GM21723 (cell line): ENCODE data around the gene IFIT2.
"Not testable (repeated sequence)": the region's sequence is repeated elsewhere in the genome, so short reads cannot be mapped to it uniquely, and the experiment has no call there.

ENCODE experiments used
- ATAC-seq: cut with Tn5 transposase; IDR thresholded peaks from one replicate; pipeline ENCODE4 v1.9.1; 2021; ENCODE audit warnings: mild to moderate bottlenecking, moderate library complexity; ENCODE audit not compliant: unreplicated experiment

The IFIT2 gene

GRCh38 chr10:89279421-89279869 is 22.4 kb upstream of the IFIT2 start:
- no peak for ATAC-seq

GRCh38 chr10:89280508-89280907 is 21.3 kb upstream of the IFIT2 start:
- ATAC-seq, result no peak

GRCh38 chr10:89281606-89282395 is 20.0 kb upstream of the IFIT2 start:
- no peak for ATAC-seq

GRCh38 chr10:89283025-89283935 is 18.6 kb upstream of the IFIT2 start:
- no peak for ATAC-seq

- no peak for ATAC-seq
Observed at GRCh38 chr10:89283936-89284475, 17.8 kb upstream of the IFIT2 start.

GRCh38 chr10:89284711-89285110 is 17.1 kb upstream of the IFIT2 start:
- not testable (repeated sequence) for ATAC-seq

GRCh38 chr10:89285303-89285702 is 16.5 kb upstream of the IFIT2 start:
- not testable (repeated sequence) for ATAC-seq

- no peak for ATAC-seq
Observed at GRCh38 chr10:89294721-89295239, 7.1 kb upstream of the IFIT2 start.

GRCh38 chr10:89295597-89295996 is 6.2 kb upstream of the IFIT2 start:
- no peak for ATAC-seq

GRCh38 chr10:89296220-89296648 is 5.6 kb upstream of the IFIT2 start:
- no peak for ATAC-seq

GRCh38 chr10:89297356-89297755 is 4.5 kb upstream of the IFIT2 start:
- ATAC-seq, result no peak

GRCh38 chr10:89297791-89298190 is 4.1 kb upstream of the IFIT2 start:
- ATAC-seq, result no peak

- no peak for ATAC-seq
Observed at GRCh38 chr10:89299031-89299430, 2.8 kb upstream of the IFIT2 start.

GRCh38 chr10:89301232-89301631 is 614 bp upstream of the IFIT2 start:
- peak; percentile 32 for ATAC-seq

- ATAC-seq, result no peak
Observed at GRCh38 chr10:89302625-89303024, 779 bp downstream of the IFIT2 start.

- no peak for ATAC-seq
Observed at GRCh38 chr10:89303161-89303560, 1.3 kb downstream of the IFIT2 start.

GRCh38 chr10:89304026-89304425 is 2.2 kb downstream of the IFIT2 start:
- ATAC-seq, result no peak

GRCh38 chr10:89304446-89304845 is 2.6 kb downstream of the IFIT2 start:
- no peak for ATAC-seq

GRCh38 chr10:89304925-89305324 is 3.1 kb downstream of the IFIT2 start:
- ATAC-seq, result no peak

- ATAC-seq, result no peak
Observed at GRCh38 chr10:89305766-89306433, 4.1 kb downstream of the IFIT2 start.
